CD4-positive, CD25-positive, alpha-beta regulatory T cell (primary cell): Measurements from ENCODE around the gene PSMD7. TPM values are rescaled to one million over a fixed set of nuclear protein-coding genes. Genes with fewer than 3 reads are reported as not detected.
"Not testable (repeated sequence)": the region's sequence is repeated elsewhere in the genome, so short reads cannot be mapped to it uniquely, and the experiment has no call there.

Experiments
- ATAC-seq, 2 donors: fragments of 150-1000 bp; cut with Tn5 transposase; one replicate each; pipeline ENCODE4 v1.10.0; 2021; ENCODE audit warnings: low read depth in 2 of 2, moderate number of reproducible peaks in 2 of 2, moderate library complexity in 1 of 2
- DNase-seq, 3 donors: peaks; one replicate each; pipeline versions ENCODE4 v3.0.0 to v3.0.0-alpha.2; 2012 to 2022; ENCODE audit warnings: mixed read lengths in 1 of 3
- H3K27ac ChIP-seq: one replicate; pipeline ENCODE4 v1.7.0; 2013; ENCODE audit warnings: mild to moderate bottlenecking, low read length; ENCODE audit not compliant: insufficient read depth, poor library complexity, severe bottlenecking
- H3K27me3 ChIP-seq: one replicate; pipeline ENCODE4 v1.7.0; 2013; ENCODE audit warnings: low read length; ENCODE audit not compliant: control insufficient read depth, insufficient read depth
- H3K36me3 ChIP-seq: one replicate; pipeline ENCODE4 v1.7.0; 2013; ENCODE audit warnings: mild to moderate bottlenecking, low read length, moderate library complexity; ENCODE audit not compliant: control insufficient read depth, insufficient read depth
- H3K4me1 ChIP-seq: 2 replicates; pipeline ENCODE4 v1.7.0; 2013; ENCODE audit warnings: mild to moderate bottlenecking, low read length; ENCODE audit not compliant: insufficient read depth, control insufficient read depth, poor library complexity, severe bottlenecking
- H3K4me3 ChIP-seq: one replicate; pipeline ENCODE4 v1.7.0; 2013; ENCODE audit warnings: low read depth, mild to moderate bottlenecking, low read length, moderate library complexity
- H3K9me3 ChIP-seq, 2 experiments: 1 replicate in 1 of 2; 2 replicates in 1 of 2; pipeline ENCODE4 v1.7.0; 2013; ENCODE audit warnings: low read length in 2 of 2, mild to moderate bottlenecking in 1 of 2, moderate library complexity in 1 of 2; ENCODE audit not compliant: control insufficient read depth in 2 of 2
- H3K27ac Mint-ChIP-seq, 3 donors: one replicate each; pipeline ENCODE4 v1.8.0; 2020 to 2022; ENCODE audit warnings: mild to moderate bottlenecking in 3 of 3, mixed read lengths in 3 of 3, moderate library complexity in 2 of 3
- H3K27me3 Mint-ChIP-seq: one replicate; pipeline ENCODE4 v1.8.0; 2022; ENCODE audit warnings: mild to moderate bottlenecking, mixed read lengths
- H3K36me3 Mint-ChIP-seq: one replicate; pipeline ENCODE4 v1.8.0; 2020; ENCODE audit warnings: mixed read lengths
- H3K4me1 Mint-ChIP-seq, 4 donors: one replicate each; pipeline ENCODE4 v1.8.0; 2020 to 2022; ENCODE audit warnings: mixed read lengths in 4 of 4, mild to moderate bottlenecking in 1 of 4
- H3K4me3 Mint-ChIP-seq, 4 donors: one replicate each; pipeline ENCODE4 v1.8.0; 2020 to 2022; ENCODE audit warnings: mild to moderate bottlenecking in 4 of 4, mixed read lengths in 4 of 4, moderate library complexity in 3 of 4
- H3K9me3 Mint-ChIP-seq, 7 donors: one replicate each; pipeline ENCODE4 v1.8.0; 2020 to 2022; ENCODE audit warnings: mixed read lengths in 7 of 7, mild to moderate bottlenecking in 3 of 7, moderate library complexity in 2 of 7
- polyA plus RNA-seq, 4 donors: library from polyadenylated mRNA; unstranded; fragments of 300-500 nt; fragmentation: Illumina TruSeq; gene quantifications; one replicate each; pipeline ENCODE4 v1.2.3, GENCODE V29; 2021
- total RNA-seq: library from RNA; stranded (reverse); gene quantifications from one replicate; pipeline ENCODE4 v1.2.3, GENCODE V29; 2022

Gene PSMD7
- total and polyA plus RNA-seq, 5 donors from 2014 or later, result 97.3 to 130 (median 106) TPM

GRCh38 chr16:74325641-74326040 is 29.0 kb downstream of the PSMD7 start:
- DNase-seq (no peak), ATAC-seq (no peak)
- H3K27me3 ChIP-seq, result no peaks in the 10 kb centered on the region
- Mint-ChIP-seq H3K36me3 (peaks cover 5% of the 10 kb centered on the region), H3K4me1 (peaks cover 0 to 7% (median 0%) of the 10 kb centered on the region in 4 donors), H3K9me3 (peaks cover 0 to 2% (median 0%) of the 10 kb centered on the region in 7 donors), H3K27ac (peak overlapping the region in 1 of 3 donors; percentile 6), H3K27me3 (no peaks in the 10 kb centered on the region), H3K4me3 (no peak overlapping the region)
- H3K9me3 ChIP-seq, result no peaks in the 10 kb centered on the region
- no peak overlapping the region for H3K27ac ChIP-seq
- H3K4me3 ChIP-seq, result no peak overlapping the region
- peaks cover 22% of the 10 kb centered on the region for H3K36me3 ChIP-seq
- H3K4me1 ChIP-seq, result no peaks in the 10 kb centered on the region

DNA sequence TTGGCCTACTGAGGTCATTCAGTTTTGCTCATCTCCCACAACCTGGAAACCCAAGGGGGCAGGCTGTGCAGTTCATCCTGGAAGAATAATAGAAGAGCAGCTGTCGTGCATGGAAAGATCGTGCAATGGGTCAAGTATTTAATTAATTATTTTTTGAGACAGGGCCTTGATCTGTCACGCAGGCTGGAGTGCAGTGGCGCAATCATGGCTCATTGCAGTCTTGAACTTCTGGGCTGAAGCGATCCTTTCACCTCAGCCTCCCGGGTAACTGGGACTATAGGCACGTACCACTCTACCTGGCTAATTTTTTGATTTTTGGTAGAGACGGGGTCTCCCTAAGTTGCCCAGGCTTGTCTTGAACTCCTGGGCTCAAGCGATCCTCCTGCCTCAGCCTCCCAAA is 31.7 kb downstream of the PSMD7 start:
- H3K36me3 ChIP-seq, result peaks cover 33% of the 10 kb centered on the region
- not testable (repeated sequence) for H3K27me3 Mint-ChIP-seq, H3K9me3 Mint-ChIP-seq, H3K4me3 Mint-ChIP-seq, H3K4me3 ChIP-seq, H3K9me3 ChIP-seq, ATAC-seq, H3K27ac Mint-ChIP-seq, DNase-seq, H3K27ac ChIP-seq, H3K4me1 Mint-ChIP-seq, H3K4me1 ChIP-seq, H3K27me3 ChIP-seq
- peaks cover 12% of the 10 kb centered on the region for H3K36me3 Mint-ChIP-seq

DNA sequence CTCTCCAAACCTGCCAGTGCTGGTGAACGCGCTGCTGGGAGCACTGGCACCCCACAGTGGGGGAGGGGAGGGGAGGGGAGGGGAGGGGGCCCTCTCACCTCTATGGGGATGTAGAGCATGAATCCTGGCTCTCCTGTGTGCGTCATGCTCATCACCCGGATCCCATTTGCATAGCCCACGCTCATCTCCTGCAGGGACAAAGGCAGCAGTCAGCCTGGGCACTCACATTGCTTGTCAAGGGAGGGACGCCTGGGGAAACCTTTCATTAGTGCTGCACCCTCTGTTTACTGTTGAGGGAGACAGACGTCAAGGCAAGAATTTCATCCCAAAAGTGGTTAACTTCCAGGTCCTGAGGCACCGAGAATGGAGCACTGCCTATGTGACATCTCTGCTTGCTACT is 35.9 kb downstream of the PSMD7 start:
- not testable (repeated sequence) for H3K9me3 Mint-ChIP-seq, H3K9me3 ChIP-seq, H3K4me3 ChIP-seq, H3K4me1 ChIP-seq, H3K27ac Mint-ChIP-seq, H3K27ac ChIP-seq, H3K27me3 ChIP-seq, H3K4me1 Mint-ChIP-seq, ATAC-seq, H3K4me3 Mint-ChIP-seq, DNase-seq, H3K27me3 Mint-ChIP-seq
- H3K36me3 Mint-ChIP-seq, result peaks cover 28% of the 10 kb centered on the region
- H3K36me3 ChIP-seq, result peaks cover 22% of the 10 kb centered on the region

- not testable (repeated sequence) for H3K27me3 ChIP-seq, H3K9me3 Mint-ChIP-seq, ATAC-seq, H3K4me1 Mint-ChIP-seq, H3K9me3 ChIP-seq, H3K27ac Mint-ChIP-seq, H3K4me1 ChIP-seq, H3K27me3 Mint-ChIP-seq, H3K4me3 Mint-ChIP-seq, H3K27ac ChIP-seq, DNase-seq, H3K4me3 ChIP-seq
- H3K36me3 ChIP-seq, result peaks cover 22% of the 10 kb centered on the region
- H3K36me3 Mint-ChIP-seq, result peaks cover 26% of the 10 kb centered on the region
Measured at GRCh38 chr16:74337506-74337905, 40.9 kb downstream of the PSMD7 start.

GRCh38 chr16:74339226-74339625 is 42.6 kb downstream of the PSMD7 start:
- DNase-seq, H3K9me3 ChIP-seq, H3K9me3 Mint-ChIP-seq, H3K4me1 Mint-ChIP-seq, H3K27ac ChIP-seq, H3K4me3 Mint-ChIP-seq, ATAC-seq, H3K27ac Mint-ChIP-seq, H3K27me3 ChIP-seq, H3K27me3 Mint-ChIP-seq, H3K4me1 ChIP-seq, H3K4me3 ChIP-seq: not testable (repeated sequence)
- H3K36me3 Mint-ChIP-seq, result peaks cover 28% of the 10 kb centered on the region
- H3K36me3 ChIP-seq, result peaks cover 25% of the 10 kb centered on the region

- peaks cover 52% of the 10 kb centered on the region for H3K36me3 ChIP-seq
- not testable (repeated sequence) for H3K4me1 Mint-ChIP-seq, H3K4me3 Mint-ChIP-seq, ATAC-seq, H3K27me3 Mint-ChIP-seq, H3K27ac ChIP-seq, H3K27ac Mint-ChIP-seq, H3K4me1 ChIP-seq, H3K9me3 Mint-ChIP-seq, H3K27me3 ChIP-seq, H3K9me3 ChIP-seq, DNase-seq, H3K4me3 ChIP-seq
- peaks cover 12% of the 10 kb centered on the region for H3K36me3 Mint-ChIP-seq
Measured at GRCh38 chr16:74353038-74353437, 56.4 kb downstream of the PSMD7 start.

Other genes with a start within 250 kb of the PSMD7 start
- 6.3 TPM for gene NPIPB15, start 79.5 kb downstream of the PSMD7 start, total RNA-seq
- under 1 TPM in 1 of 4 donors, not detected in 3; 0.24 TPM for gene NPIPB15, start 79.5 kb downstream of the PSMD7 start, polyA plus RNA-seq
- gene CLEC18B, start 124.7 kb downstream of the PSMD7 start, total RNA-seq, result 0.91 TPM
- not detected for gene CLEC18B, start 124.7 kb downstream of the PSMD7 start, polyA plus RNA-seq